HuH-7.5 (cell line): ENCODE measurements around the gene CAPNS2.
"Not testable (repeated sequence)": the region's sequence is repeated elsewhere in the genome, so short reads cannot be mapped to it uniquely, and the experiment has no call there.

Experiments used
- DNase-seq: peaks from one replicate; pipeline ENCODE4 v3.0.0; 2011; ENCODE audit warnings: low spot score

Gene CAPNS2

DNA sequence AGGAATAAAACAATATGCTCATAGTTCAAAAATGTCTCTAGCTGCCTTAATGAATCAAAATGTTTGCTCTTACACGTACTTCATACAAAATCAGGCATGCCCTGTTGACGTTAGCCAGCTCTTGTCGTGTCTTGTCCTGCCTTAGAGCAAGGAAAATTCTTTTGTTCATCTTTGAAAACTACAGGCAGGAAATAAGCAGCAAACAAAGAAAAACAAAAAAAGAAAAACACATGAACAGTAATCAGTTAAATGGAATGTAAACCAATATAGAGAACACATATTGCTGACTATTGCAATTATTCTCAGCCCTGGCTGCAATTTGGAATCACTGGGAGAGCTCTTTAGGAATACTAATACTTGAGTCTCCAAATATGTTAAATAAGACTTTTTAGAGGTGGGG, 1.7 kb downstream of the CAPNS2 start:
- DNase-seq, result no peak

DNA sequence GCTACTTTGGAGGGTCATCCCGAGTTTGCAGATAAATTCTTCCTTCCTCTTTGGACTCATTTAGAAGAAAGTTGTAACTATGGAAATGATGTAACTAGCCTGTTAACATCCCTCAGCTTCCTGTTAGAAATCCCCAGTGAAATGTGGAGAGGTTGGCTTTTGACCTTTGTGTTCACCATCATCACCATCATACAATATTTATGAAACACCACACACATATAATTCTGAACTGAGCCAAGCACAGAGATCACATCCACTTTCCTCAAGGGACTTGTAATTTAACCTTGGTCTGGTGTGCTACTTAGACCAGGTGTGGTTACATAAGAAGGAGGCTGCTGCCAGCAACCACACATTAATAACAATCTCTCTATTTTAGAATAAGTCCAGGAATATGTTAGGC, 2.5 kb downstream of the CAPNS2 start:
- DNase-seq, result no peak

GRCh38 chr16:55570159-55570558, 3.7 kb downstream of the CAPNS2 start:
- DNase-seq, result no peak

GRCh38 chr16:55571191-55571897, 4.9 kb downstream of the CAPNS2 start:
- no peak for DNase-seq

DNA sequence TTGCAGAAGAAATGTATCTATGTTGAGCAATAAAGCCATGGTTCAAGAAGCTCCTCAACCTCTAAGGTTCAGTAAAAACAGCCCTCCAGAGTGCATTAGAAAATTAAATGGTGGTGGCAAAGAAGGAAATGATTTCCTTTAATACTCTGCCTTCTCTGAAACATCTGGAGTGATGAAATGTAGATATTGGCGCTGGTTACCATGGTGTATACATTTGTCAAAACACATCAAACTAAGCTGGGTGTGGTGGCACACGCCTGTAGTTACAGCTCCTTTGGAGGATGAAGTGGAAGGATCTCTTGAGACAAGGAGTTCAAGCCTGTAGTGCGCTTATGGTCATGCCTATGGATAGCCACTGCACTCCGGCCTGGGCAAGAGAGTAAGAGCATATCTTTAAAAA, 6.0 kb downstream of the CAPNS2 start:
- DNase-seq, result no peak

GRCh38 chr16:55574811-55575210, 8.3 kb downstream of the CAPNS2 start:
- no peak for DNase-seq

- no peak for DNase-seq
These were observed 9.0 kb downstream of the CAPNS2 start for GRCh38 chr16:55575496-55575895.

- no peak for DNase-seq
These were observed 9.9 kb downstream of the CAPNS2 start for GRCh38 chr16:55576384-55576783.

DNA sequence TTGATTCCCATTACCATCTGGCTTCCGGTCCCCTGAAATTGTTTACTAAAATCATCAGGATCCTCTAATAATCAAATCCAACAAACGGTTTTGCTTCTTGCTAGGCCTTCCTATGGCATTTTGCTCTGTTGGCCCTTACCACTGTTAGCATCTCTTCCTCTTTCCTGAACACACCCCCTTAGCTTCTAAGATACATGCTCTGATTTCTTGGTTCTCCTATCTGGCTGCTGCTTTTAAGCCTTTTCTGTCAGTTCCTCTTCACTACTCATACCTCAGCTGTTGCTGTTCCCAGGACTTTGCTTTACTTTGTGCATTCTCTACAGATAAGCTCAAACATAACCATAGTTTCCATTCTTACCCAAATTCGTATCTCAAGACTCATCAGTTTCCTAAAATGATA, 11.4 kb downstream of the CAPNS2 start:
- no peak for DNase-seq

DNA sequence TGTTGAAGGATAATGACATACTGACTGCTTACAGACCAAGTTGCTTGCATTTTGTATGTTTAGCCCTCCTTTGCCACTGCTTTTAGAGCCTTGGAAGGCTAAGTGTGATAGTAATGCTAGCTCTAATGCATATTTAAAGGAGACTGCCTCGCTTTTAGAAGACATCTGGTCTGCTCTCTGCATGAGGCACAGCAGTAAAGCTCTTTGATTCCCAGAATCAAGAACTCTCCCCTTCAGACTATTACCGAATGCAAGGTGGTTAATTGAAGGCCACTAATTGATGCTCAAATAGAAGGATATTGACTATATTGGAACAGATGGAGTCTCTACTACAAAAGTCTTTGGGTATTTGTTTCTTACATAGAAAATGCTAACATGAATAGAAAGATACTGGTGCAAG, 19.1 kb downstream of the CAPNS2 start:
- no peak for DNase-seq

DNA sequence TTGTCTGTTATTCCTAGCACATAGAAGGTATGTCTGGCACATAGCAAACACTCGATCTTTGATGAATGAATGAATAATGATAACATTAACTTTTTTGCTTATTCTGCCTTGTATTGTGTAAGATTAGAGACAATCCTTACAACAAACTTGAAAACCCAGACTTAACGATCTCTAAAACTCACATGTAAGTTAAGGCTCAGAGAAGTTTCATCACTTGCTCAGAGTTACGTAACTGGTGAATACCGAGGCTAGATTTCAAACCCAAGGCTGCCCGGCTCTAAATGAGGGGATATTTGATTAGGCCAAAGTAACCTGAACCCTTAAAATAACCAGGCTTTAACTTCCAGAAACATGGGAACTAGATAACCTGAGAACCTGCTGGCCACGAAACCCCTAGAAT, 22.3 kb downstream of the CAPNS2 start:
- DNase-seq, result no peak

- no peak for DNase-seq
These were observed 25.8 kb downstream of the CAPNS2 start for GRCh38 chr16:55592306-55592705.

- DNase-seq, result no peak
These were observed 31.4 kb downstream of the CAPNS2 start for GRCh38 chr16:55597928-55598327.

GRCh38 chr16:55605754-55606336, 39.4 kb downstream of the CAPNS2 start:
- DNase-seq, result no peak

- no peak for DNase-seq
These were observed 47.3 kb downstream of the CAPNS2 start for GRCh38 chr16:55613613-55614335.

DNA sequence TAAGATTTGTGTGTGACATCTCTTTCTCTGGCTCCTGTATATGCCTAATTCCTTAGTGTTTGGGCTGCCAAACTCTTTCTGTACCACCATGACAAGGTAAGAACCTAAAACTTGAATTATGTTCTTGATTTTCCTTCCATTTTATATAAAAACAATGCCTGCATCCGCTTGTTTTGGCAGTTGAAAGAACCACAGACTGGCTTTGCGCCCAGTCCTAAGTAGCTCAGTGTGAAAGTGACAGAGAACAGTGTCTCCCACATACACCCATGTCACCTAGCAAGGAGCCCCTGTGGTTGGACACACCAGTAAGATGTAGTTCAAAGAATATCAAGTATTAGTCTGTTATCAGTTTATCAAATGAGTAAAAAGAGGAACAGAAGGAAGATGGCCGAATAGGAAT, 48.6 kb downstream of the CAPNS2 start:
- no peak for DNase-seq

DNA sequence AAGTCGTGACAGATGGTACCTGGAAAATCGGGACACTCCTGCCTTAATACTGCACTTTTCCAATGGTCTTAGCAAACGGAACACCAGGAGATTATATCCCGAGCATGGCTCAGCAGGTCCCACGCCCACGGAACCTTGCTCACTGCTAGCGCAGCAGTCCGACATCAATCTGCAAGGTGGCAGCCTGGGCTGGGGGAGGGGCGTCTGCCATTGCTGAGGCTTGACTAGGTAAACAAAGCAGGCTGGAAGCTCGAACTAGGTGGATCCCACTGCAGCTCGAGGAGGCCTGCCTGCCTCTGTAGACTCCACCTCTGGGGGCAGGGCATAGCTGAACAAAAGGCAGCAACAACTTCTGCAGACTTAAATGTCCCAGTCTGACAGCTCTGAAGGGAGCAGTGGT, 49.2 kb downstream of the CAPNS2 start:
- not testable (repeated sequence) for DNase-seq
